ENCODE data around the gene RADIL. TPM values are rescaled to one million over a fixed set of nuclear protein-coding genes. Genes with fewer than 3 reads are reported as not detected.

The RADIL gene
- total RNA-seq, 4 donors from 2014 or later: 1.0 to 10.1 (median 6.6) TPM

GRCh38 chr7:4850262-4850795, 33.2 kb downstream of the RADIL start:
- intact Hi-C loops (cut with DNase I; ENCODE audit: low total_unique reads): no loop called here
- no peak for TF ChIP-seq POLR2A (IDR thresholded peaks at IDR 0.05)
- TF ChIP-seq, protein P1, sequence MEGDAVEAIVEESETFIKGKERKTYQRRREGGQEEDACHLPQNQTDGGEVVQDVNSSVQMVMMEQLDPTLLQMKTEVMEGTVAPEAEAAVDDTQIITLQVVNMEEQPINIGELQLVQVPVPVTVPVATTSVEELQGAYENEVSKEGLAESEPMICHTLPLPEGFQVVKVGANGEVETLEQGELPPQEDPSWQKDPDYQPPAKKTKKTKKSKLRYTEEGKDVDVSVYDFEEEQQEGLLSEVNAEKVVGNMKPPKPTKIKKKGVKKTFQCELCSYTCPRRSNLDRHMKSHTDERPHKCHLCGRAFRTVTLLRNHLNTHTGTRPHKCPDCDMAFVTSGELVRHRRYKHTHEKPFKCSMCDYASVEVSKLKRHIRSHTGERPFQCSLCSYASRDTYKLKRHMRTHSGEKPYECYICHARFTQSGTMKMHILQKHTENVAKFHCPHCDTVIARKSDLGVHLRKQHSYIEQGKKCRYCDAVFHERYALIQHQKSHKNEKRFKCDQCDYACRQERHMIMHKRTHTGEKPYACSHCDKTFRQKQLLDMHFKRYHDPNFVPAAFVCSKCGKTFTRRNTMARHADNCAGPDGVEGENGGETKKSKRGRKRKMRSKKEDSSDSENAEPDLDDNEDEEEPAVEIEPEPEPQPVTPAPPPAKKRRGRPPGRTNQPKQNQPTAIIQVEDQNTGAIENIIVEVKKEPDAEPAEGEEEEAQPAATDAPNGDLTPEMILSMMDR (IDR thresholded peaks at IDR 0.05): no peak

DNA sequence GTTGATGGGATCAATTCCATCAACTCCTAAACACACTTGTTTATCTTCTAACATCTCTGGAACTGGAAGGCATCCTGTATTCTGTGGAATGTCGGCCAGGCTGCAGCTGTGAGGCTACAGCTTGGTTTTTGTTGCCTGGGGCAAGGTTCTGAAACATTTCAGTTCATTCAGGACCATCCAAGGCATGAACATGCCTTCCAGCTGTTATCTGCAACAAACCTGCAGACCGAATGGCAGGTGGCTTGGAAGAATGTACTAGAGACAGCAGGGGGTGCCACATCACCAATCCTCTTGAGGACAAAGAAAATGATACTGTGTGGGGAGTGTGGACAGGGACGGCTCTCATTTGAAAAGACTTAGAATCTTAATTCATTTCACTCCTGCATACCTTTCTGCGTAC, 34.1 kb downstream of the RADIL start:
- H3K36me3 ChIP-seq: no peaks in the 10 kb centered on the region
- peak overlapping the region in 1 of 2 donors; percentile 6 for H3K27ac ChIP-seq
- H3K4me3 ChIP-seq: no peak overlapping the region
- TF ChIP-seq POLR2A (IDR thresholded peaks at IDR 0.05): no peak
- TF ChIP-seq, protein P1 (IDR thresholded peaks at IDR 0.05): peak in 3 of 4 experiments; percentile 6 to 45 (median 32)
- H3K4me1 ChIP-seq: no peaks in the 10 kb centered on the region
- no peaks in the 10 kb centered on the region for H3K27me3 ChIP-seq
- H3K9me3 ChIP-seq: no peaks in the 10 kb centered on the region
- intact Hi-C loops (cut with DNase I; ENCODE audit: low total_unique reads): no loop called here
- no peak for DNase-seq

More at GRCh38 chr7:4850262-4850795, 33.2 kb downstream of the RADIL start:
- no peaks in the 10 kb centered on the region for H3K4me1 ChIP-seq
- DNase-seq: no peak
- H3K9me3 ChIP-seq: no peaks in the 10 kb centered on the region
- no peak overlapping the region for H3K27ac ChIP-seq
- H3K36me3 ChIP-seq: no peaks in the 10 kb centered on the region
- no peak overlapping the region for H3K4me3 ChIP-seq
- no peaks in the 10 kb centered on the region for H3K27me3 ChIP-seq

DNA sequence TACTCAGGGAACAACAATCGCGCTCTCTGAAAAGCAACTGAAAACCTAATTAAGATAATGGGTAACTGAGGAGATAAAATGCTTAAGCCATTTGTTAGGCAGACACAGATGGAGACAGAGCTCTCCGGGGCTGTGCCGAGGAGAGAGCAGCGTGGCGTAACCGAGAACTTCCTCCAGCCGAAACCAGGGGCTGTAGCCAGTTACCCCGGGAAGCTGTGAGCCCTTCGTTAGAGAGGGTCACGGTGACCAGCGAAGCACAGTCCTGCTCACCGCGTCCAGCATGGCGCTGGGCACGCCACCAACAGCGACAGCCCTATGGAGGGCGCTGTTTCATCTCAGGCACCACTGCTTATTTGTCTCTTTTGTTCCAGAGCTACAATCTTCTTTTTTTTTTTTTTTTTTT, 37.8 kb downstream of the RADIL start:
- Histone ChIP-seq H3K27me3 (no peaks in the 10 kb centered on the region), H3K9me3 (no peaks in the 10 kb centered on the region), H3K36me3 (no peaks in the 10 kb centered on the region), H3K4me3 (no peak overlapping the region), H3K27ac (no peak overlapping the region), H3K4me1 (no peaks in the 10 kb centered on the region)
- DNase-seq: peak in 1 of 2 donors; percentile 39
- no peak for TF ChIP-seq POLR2A (IDR thresholded peaks at IDR 0.05)
- TF ChIP-seq, protein P1 (IDR thresholded peaks at IDR 0.05): no peak
- intact Hi-C loops (cut with DNase I; ENCODE audit: low total_unique reads): no loop called here

- TF ChIP-seq, protein P1 (IDR thresholded peaks at IDR 0.05): no peak
- no peak for TF ChIP-seq POLR2A (IDR thresholded peaks at IDR 0.05)
- Histone ChIP-seq H3K27me3 (no peaks in the 10 kb centered on the region), H3K9me3 (no peaks in the 10 kb centered on the region), H3K4me1 (no peaks in the 10 kb centered on the region), H3K27ac (peak overlapping the region in 1 of 2 donors; percentile 7), H3K36me3 (no peaks in the 10 kb centered on the region), H3K4me3 (no peak overlapping the region)
- DNase-seq: no peak
- intact Hi-C loops (cut with DNase I; ENCODE audit: low total_unique reads): no loop called here
Measured at GRCh38 chr7:4842319-4843064, 41.0 kb downstream of the RADIL start.

GRCh38 chr7:4841836-4842235, 41.7 kb downstream of the RADIL start:
- Histone ChIP-seq H3K27me3 (no peaks in the 10 kb centered on the region), H3K36me3 (no peaks in the 10 kb centered on the region), H3K9me3 (no peaks in the 10 kb centered on the region), H3K4me3 (no peak overlapping the region), H3K27ac (no peak overlapping the region), H3K4me1 (no peaks in the 10 kb centered on the region)
- intact Hi-C loops (cut with DNase I; ENCODE audit: low total_unique reads): no loop called here
- no peak for TF ChIP-seq POLR2A (IDR thresholded peaks at IDR 0.05)
- TF ChIP-seq, protein P1 (IDR thresholded peaks at IDR 0.05): no peak
- DNase-seq: no peak

All from uterus (tissue), 4 donors.